IgD-negative memory B cell (primary cell): ENCODE data around the gene WNT5A. TPM values are rescaled to one million over a fixed set of nuclear protein-coding genes. Genes with fewer than 3 reads are reported as not detected.

Source experiments
- H3K27ac Mint-ChIP-seq, 3 donors: one replicate each; pipeline ENCODE4 v1.8.0; 2020 to 2022; ENCODE audit warnings: mild to moderate bottlenecking in 3 of 3, mixed read lengths in 3 of 3, moderate library complexity in 1 of 3
- H3K27me3 Mint-ChIP-seq: one replicate; pipeline ENCODE4 v1.8.0; 2021; ENCODE audit warnings: mixed read lengths
- H3K36me3 Mint-ChIP-seq: one replicate; pipeline ENCODE4 v1.8.0; 2020; ENCODE audit warnings: mild to moderate bottlenecking, mixed read lengths
- H3K4me1 Mint-ChIP-seq, 3 donors: one replicate each; pipeline ENCODE4 v1.8.0; 2020 to 2022; ENCODE audit warnings: mixed read lengths in 3 of 3, mild to moderate bottlenecking in 1 of 3
- H3K4me3 Mint-ChIP-seq, 4 donors: one replicate each; pipeline ENCODE4 v1.8.0; 2020 to 2022; ENCODE audit warnings: mild to moderate bottlenecking in 4 of 4, mixed read lengths in 4 of 4, moderate library complexity in 3 of 4
- H3K9me3 Mint-ChIP-seq, 3 donors: one replicate each; pipeline ENCODE4 v1.8.0; 2020 to 2021; ENCODE audit warnings: mixed read lengths in 3 of 3, mild to moderate bottlenecking in 1 of 3
- polyA plus RNA-seq: library from polyadenylated mRNA; unstranded; fragments of 300-500 nt; fragmentation: Illumina TruSeq; gene quantifications from one replicate; pipeline ENCODE4 v1.2.3, GENCODE V29; 2021

The WNT5A gene
- not detected for polyA plus RNA-seq

DNA sequence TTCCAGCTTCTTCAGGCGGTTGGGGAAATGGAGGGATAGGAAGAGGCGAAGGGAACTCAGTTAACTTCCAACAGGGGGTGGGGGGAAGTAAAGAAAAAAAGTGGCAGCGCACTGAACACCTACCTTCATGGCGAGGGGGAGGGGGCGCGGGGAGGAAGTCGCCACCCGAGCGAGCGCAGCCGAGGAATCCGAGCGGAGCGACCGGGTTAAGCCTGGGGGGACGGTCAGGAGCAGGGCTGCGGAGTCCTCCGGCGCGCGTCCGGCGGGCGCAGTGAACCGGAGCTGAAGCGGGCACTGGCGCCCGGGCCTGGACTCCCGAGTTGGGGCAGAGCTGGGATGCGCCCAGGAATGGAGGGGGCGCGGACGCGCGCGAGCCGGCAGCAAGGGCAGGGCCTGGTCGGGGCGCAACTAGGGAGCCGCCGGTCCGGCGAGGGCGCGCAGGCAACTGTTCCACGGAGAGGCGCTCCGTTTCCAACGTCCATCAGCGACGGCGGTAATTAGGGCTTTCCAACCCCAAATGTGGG is at the start of gene WNT5A:
WNT5A (minus strand) TSS at position 450 of the 524 bp plus-strand sequence; CDS start at position 129, 321 bp downstream.
- Mint-ChIP-seq H3K4me3 (peak within 1 kb of the TSS; percentile 70 to 89 (median 79)), H3K27me3 (peaks cover 64% of the 10 kb centered on the region), H3K9me3 (peaks cover 0 to 5% (median 0%) of the 10 kb centered on the region in 3 donors), H3K36me3 (no peaks in the 10 kb centered on the region), H3K27ac (peak within 1 kb of the TSS in 1 of 3 donors; percentile 69), H3K4me1 (peaks cover 11 to 30% (median 14%) of the 10 kb centered on the region in 3 donors)

DNA sequence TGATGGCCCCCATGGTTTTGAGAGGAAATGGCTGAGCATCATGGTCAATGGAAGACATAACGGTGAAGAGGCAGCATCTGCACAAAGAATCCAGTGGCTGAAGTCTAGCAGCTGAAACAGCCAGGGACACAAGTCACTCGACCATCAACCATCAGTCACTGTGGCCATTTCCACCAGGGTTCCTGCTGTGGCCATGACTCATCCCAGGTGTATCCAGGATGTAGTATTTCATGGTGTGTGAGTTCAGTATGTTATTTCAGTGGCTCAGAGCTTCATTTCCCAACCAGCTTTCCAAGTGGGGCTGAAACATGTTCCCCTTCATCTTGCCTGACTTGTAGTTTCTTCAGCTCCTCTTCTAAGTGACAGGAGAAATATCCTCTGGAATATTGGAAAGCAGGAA is 47.8 kb upstream of the WNT5A start:
- Mint-ChIP-seq H3K4me1 (no peaks in the 10 kb centered on the region), H3K9me3 (no peaks in the 10 kb centered on the region), H3K36me3 (no peaks in the 10 kb centered on the region), H3K4me3 (no peak overlapping the region), H3K27ac (no peak overlapping the region), H3K27me3 (no peaks in the 10 kb centered on the region)

DNA sequence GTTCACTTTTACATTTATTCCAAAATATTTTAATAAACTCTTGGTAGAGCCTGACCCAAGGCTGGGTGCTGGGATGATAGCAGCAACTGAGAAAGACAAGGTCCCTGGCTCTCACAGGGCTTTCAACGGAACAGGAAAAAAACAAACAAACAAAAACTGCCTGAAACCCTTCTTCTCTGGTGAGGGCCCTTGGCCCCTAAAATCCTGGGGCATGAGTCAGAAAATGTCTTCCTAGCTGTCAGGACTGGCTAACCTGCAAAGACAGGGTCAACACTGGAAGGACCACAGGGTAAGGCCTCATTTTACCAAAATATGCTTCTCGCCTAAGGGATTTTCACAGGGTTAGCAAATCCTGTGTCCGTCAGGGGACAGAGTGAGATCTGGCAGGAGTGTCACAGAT is 45.7 kb upstream of the WNT5A start:
- Mint-ChIP-seq H3K4me3 (peak overlapping the region in 1 of 4 donors; percentile 41), H3K36me3 (no peaks in the 10 kb centered on the region), H3K27ac (no peak overlapping the region), H3K27me3 (no peaks in the 10 kb centered on the region), H3K4me1 (no peaks in the 10 kb centered on the region), H3K9me3 (no peaks in the 10 kb centered on the region)

DNA sequence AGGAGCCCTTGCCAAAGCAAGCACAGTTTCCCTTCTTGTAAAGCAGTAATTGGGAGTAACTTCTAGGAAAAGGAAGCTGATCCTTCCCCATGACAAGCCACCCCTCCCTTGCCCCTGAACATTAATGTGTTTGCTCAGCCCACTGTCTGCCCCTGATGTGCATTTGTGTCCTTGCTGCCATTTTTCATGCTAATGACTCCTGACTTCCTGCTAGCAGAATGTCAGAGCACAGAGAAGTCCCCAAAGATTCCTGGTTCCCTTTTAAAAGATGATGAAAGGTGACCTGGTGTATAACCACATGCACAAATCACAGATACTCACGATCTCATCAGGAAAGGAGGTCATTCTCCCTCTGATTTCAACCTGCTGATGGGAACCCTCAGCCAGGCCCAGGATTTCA is 44.2 kb upstream of the WNT5A start:
- no peaks in the 10 kb centered on the region for H3K4me1 Mint-ChIP-seq
- no peak overlapping the region for H3K4me3 Mint-ChIP-seq
- no peaks in the 10 kb centered on the region for H3K27me3 Mint-ChIP-seq
- peak overlapping the region in 1 of 3 donors; percentile 48 for H3K27ac Mint-ChIP-seq
- H3K36me3 Mint-ChIP-seq: no peaks in the 10 kb centered on the region
- no peaks in the 10 kb centered on the region for H3K9me3 Mint-ChIP-seq

DNA sequence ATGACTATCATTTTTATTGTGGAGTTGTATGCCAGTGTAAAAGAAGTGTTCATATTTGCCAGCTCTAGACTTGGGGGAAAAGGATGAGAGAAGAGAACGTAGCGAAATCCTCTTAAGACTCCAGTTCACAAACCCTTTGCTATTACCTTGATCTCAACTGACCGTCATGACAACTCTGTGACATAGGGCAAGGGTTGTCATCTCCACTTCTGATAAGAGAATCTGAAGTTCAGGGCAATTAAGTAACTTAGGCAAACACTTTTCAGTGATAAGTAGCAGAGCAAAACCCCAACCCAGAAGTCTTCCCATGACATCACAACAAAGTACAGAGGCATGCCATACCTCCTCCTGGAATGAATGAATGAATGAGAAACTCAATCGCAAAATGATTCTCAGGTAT is 40.3 kb upstream of the WNT5A start:
- Mint-ChIP-seq H3K4me1 (no peaks in the 10 kb centered on the region), H3K36me3 (no peaks in the 10 kb centered on the region), H3K9me3 (peaks cover 0 to 4% (median 0%) of the 10 kb centered on the region in 3 donors), H3K27ac (no peak overlapping the region), H3K27me3 (no peaks in the 10 kb centered on the region), H3K4me3 (no peak overlapping the region)

DNA sequence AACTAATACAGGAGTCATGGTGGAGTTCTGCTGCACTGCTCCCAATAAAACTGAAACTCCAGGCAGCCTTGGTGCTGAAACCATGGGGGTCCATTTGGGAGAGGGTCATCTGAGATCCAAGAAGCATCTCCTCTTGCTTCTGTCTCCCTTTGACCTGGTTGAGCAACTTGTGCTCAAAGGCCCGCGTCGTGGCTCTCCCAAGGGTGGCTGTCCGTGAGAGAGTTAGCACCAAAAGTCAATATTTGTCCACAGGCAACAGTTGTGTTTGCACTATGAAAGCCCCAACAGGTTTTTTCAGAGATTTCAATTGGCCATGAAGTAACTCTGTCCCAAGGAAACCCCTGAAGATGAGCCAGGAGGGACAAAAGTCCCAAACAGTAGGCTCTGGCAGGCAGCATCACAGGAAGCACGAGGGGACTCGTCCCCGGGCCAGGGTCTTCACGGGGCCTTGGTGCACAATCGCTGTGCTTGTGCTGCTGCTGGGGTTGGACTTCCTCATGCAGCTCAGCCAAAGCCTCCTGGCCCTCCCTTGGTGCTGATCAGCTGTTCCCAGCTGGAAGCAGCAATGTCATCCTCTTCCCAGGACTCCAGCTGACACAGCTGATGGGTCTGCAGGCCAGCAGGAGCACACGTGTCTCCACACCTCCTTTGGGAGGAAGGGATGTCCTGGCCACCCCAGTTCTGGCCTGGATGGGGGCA is 39.4 kb upstream of the WNT5A start:
- Mint-ChIP-seq H3K27me3 (no peaks in the 10 kb centered on the region), H3K36me3 (no peaks in the 10 kb centered on the region), H3K4me1 (no peaks in the 10 kb centered on the region), H3K27ac (no peak overlapping the region), H3K4me3 (peak overlapping the region in 1 of 4 donors; percentile 17), H3K9me3 (peaks cover 0 to 4% (median 0%) of the 10 kb centered on the region in 3 donors)

DNA sequence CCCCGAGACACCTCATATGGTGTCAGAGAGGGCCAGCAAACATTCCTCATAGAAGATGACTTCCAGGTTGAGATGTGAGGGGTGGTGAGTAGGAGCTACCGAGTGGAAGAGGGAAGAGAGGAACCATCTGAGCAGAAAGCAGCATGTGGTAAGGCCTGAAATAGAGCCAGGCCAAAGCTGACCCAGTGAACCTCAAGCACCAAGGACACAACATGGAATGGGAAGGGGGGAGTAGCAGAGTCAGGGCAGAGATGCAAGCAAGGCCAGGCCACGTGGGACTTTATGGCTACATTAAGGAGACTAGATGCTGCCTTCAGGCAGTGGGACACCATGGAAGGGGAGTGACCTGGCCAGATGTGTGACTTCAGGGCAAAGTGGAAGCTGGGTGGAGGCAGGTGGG is 38.3 kb upstream of the WNT5A start:
- no peak overlapping the region for H3K4me3 Mint-ChIP-seq
- H3K27me3 Mint-ChIP-seq: no peaks in the 10 kb centered on the region
- no peak overlapping the region for H3K27ac Mint-ChIP-seq
- H3K4me1 Mint-ChIP-seq: no peaks in the 10 kb centered on the region
- no peaks in the 10 kb centered on the region for H3K36me3 Mint-ChIP-seq
- H3K9me3 Mint-ChIP-seq: peaks cover 0 to 4% (median 0%) of the 10 kb centered on the region in 3 donors

DNA sequence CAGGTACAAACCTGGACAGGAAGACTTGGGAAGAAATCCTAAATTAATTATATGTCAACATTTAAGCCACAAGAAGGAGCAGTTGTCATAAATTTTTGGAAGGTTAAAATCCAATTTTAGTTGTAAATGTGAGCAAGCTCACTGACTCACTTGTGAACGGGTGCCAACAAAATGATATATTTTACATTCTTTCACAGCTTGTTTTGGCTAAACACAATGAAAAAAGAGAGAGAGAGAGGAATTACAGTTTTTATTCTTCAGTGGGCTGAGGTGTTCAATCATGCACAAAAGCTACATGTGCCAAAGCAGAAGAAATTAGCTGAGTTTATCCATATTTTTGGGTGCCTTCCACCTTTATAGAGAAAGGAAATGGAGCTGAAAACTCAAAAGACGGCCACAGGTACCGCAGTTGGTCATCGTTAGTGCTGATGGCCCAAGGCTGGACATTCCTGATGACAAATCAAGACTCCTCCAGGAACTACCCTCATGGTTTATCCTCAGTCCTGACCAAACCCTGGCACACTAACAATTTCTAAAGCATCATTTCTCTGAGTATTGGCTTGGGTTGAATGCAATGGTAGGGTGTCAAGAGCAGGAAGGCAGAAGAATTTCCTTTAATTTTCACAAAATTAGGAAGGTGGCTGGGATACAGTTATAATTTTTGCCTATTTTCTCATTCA is 37.6 kb upstream of the WNT5A start:
- no peaks in the 10 kb centered on the region for H3K4me1 Mint-ChIP-seq
- no peak overlapping the region for H3K4me3 Mint-ChIP-seq
- H3K36me3 Mint-ChIP-seq: peaks cover under 1% of the 10 kb centered on the region

DNA sequence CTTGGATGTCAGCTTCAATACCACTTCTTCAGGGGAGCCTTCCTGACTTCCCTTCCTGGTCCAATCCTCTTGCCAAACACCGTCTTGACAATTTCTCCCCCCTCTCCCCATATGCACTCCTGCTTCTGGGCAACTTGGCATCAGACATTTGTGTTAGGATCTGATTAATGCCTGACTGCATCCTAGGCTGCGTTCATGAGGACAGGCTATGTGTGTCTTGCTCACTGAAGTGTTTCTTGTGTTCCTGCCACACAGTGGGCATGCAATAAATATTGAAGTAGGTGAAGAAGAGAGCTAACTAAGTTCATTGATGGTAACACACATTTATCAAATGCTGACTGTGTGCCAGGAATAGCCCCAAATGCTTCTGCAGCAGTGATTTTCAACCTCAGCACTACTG is 36.4 kb upstream of the WNT5A start:
- H3K36me3 Mint-ChIP-seq: peaks cover 1% of the 10 kb centered on the region

More for the DNA sequence above, 37.6 kb upstream of the WNT5A start:
- Mint-ChIP-seq H3K27ac (no peak overlapping the region), H3K9me3 (peaks cover 0 to 4% (median 0%) of the 10 kb centered on the region in 3 donors), H3K27me3 (no peaks in the 10 kb centered on the region)

DNA sequence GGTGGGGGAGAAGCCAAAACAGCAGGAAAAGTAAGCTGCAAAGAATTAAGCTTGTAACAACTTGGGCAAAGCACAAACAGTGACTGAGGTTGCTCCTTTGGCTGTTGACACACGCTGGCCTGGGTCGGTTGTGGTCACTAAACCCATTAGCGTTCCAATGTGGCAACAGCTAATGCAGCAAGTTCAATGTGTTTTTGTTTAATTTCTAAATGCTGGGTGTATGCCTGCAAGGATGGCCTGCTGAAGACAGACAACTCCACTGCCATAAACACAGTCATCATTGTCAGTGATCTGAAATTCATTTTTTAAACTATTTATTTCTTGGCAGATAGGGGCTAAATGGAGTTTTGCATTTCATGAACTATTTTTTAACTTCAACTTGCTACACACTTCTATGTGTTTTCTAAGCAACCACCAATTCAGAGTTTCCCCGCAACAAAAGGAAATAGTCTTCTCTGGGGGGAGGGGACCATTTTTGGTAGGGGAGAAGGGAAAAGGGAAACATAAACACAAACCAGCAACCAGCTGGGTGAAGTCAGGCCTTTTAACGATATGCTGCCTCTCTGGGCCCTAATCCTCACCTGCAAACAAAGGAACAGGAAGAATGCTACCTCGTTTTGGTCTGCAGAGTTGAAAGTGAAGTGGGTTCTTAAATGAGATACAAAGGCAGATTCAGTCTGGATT is 34.8 kb upstream of the WNT5A start:
- Mint-ChIP-seq H3K9me3 (peaks cover 0 to 4% (median 2%) of the 10 kb centered on the region in 3 donors), H3K4me3 (no peak overlapping the region), H3K27me3 (peaks cover 1% of the 10 kb centered on the region), H3K36me3 (peaks cover 4% of the 10 kb centered on the region), H3K27ac (no peak overlapping the region), H3K4me1 (no peaks in the 10 kb centered on the region)

More for the DNA sequence above, 36.4 kb upstream of the WNT5A start:
- Mint-ChIP-seq H3K4me1 (no peaks in the 10 kb centered on the region), H3K27me3 (no peaks in the 10 kb centered on the region), H3K9me3 (peaks cover 0 to 4% (median 0%) of the 10 kb centered on the region in 3 donors), H3K27ac (no peak overlapping the region), H3K4me3 (no peak overlapping the region)

DNA sequence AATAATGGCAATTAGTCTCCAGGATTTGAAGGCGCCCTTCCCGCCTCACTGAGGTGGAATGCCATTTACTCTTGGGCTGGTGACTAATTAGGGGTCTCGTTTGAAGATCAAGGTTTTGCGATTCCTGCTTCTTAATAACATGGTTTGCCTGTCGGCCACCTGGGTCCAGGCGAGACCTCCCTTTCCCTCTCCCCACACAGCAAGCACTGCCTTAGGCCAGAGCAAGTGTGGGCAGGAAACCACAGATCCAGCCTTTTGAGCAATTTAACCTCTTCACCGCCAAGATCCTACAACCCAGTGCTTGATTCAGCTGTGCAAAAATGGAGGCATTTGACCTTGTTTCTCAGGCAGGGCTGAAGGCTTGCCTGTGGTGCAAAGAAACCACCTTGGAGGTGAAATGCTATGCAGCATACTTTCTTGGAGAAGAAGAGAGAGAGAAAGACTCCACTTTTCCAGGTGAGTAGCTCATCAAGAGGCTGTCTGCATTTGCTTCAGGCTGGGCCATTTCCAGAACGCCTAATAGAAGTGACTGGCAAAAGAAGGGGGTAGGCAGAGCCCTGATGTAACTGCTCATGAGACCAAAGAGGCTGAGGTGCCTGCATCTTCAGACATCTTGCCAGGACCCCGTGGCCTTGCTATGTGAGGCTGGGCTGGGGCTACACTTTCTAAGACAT is 34.1 kb upstream of the WNT5A start:
- Mint-ChIP-seq H3K4me1 (peaks cover 0 to 2% (median 0%) of the 10 kb centered on the region in 3 donors), H3K4me3 (no peak overlapping the region), H3K9me3 (peaks cover 0 to 4% (median 2%) of the 10 kb centered on the region in 3 donors), H3K27ac (no peak overlapping the region), H3K27me3 (peaks cover 1% of the 10 kb centered on the region), H3K36me3 (peaks cover 4% of the 10 kb centered on the region)

DNA sequence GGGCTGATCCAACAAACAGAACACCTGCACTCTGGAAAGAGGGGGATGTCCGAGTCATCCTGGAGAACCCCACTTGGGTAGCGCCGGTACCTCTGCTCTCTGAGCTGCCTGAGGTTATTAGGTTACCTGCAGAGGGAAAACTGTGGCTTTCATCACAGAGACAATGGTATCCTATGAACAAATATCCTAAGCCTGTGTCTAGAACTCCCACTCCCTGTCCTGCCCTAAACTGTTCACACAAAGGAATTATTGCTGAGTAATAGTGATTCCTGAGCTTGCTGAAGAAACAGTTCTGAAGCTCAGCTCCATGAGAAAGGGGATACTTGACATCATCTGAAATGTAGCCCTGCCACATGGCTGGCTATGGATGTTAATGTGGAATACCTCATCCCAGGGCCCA is 31.9 kb upstream of the WNT5A start:
- Mint-ChIP-seq H3K36me3 (peaks cover 4% of the 10 kb centered on the region), H3K27me3 (peaks cover 3% of the 10 kb centered on the region), H3K27ac (no peak overlapping the region), H3K4me1 (peaks cover 0 to 2% (median 0%) of the 10 kb centered on the region in 3 donors), H3K4me3 (no peak overlapping the region), H3K9me3 (peaks cover 0 to 5% (median 0%) of the 10 kb centered on the region in 3 donors)

DNA sequence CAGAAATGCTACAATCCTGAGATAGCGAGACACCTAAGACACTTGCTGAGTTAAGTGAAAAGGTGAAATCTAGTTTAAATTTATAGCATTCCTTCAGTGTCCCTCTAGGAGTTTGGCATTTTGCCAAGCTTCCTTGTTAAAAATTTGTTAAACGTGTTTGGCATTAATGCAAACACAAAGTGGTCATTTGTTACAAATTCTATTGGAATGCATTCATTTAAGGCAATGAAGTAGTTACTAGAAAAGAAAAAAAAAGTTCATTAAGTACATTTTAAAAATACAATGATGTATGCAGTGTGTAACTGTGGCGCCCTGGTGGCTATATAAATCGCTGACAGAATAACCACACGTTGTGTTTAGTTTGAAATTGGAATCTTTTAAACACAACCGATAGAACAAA is 31.3 kb upstream of the WNT5A start:
- peaks cover 3% of the 10 kb centered on the region for H3K27me3 Mint-ChIP-seq
- peaks cover 0 to 2% (median 0%) of the 10 kb centered on the region in 3 donors for H3K4me1 Mint-ChIP-seq
- peaks cover 0 to 5% (median 0%) of the 10 kb centered on the region in 3 donors for H3K9me3 Mint-ChIP-seq
- no peak overlapping the region for H3K4me3 Mint-ChIP-seq
- no peak overlapping the region for H3K27ac Mint-ChIP-seq
- peaks cover 4% of the 10 kb centered on the region for H3K36me3 Mint-ChIP-seq

DNA sequence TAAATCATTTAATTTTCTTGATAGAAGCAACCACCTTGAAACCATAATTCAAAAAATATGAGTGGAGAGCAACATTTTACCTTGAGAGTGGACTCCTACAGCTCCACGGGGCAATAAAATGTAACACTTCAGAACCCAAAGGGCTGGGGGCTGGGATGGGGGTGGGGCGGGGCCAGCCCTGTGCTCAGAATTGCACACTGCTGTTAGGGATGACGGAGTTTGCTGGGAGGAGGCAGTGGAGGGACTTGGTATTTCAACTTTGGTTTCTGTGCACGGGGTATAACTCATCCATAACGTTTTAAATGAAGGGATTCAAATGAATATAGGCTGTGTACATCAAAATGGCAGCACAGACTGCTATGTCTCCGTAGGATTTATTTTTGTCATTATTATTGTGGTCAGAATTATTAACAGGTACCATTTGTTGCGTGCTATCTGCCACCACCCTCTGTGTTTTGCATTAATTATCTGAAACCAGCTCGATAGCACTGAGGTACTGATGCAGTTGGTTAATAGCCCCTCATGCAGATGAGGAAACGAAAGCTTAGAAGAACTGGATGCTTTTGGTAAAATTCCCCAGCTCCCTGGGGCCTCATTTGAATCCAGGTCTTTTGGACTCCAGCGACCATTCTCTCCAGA is 29.4 kb upstream of the WNT5A start:
- Mint-ChIP-seq H3K27me3 (peaks cover 3% of the 10 kb centered on the region), H3K4me1 (peaks cover 0 to 2% (median 0%) of the 10 kb centered on the region in 3 donors), H3K27ac (no peak overlapping the region), H3K4me3 (no peak overlapping the region), H3K36me3 (peaks cover 4% of the 10 kb centered on the region), H3K9me3 (peaks cover 0 to 5% (median 0%) of the 10 kb centered on the region in 3 donors)
